HEK293T (cell line): ENCODE measurements around the gene PRDM11.

Experiments
- CTCF ChIA-PET: fragments of 350-600 bp; formaldehyde crosslinking; extraction: SDS; loops from one replicate; lab custom pipeline; 2021; ENCODE audit warnings: antibody characterized with exemption, inconsistent platforms; lab: Yijun Ruan, JAX
- POLR2A ChIA-PET: fragments of 350-600 bp; formaldehyde crosslinking; extraction: SDS; loops from one replicate; lab custom pipeline; 2020; ENCODE audit warnings: antibody characterized with exemption, inconsistent platforms; lab: Yijun Ruan, JAX
- DNase-seq: peaks from one replicate; pipeline ENCODE4 v3.0.0; 2012; ENCODE audit warnings: mixed read lengths; ENCODE audit errors: extremely low spot score
- ARNT ChIP-seq: fragments of 450-650 bp; IDR thresholded peaks from 2 replicates; pipeline ENCODE4 v1.6.1; 2017; ENCODE audit warnings: mild to moderate bottlenecking
- BHLHE40 ChIP-seq: fragments of 450-650 bp; IDR thresholded peaks from 2 replicates; pipeline ENCODE4 v1.6.1; 2016; ENCODE audit warnings: mild to moderate bottlenecking, moderate library complexity, borderline replicate concordance
- CTBP1 ChIP-seq: fragments of 450-650 bp; IDR thresholded peaks from 2 replicates; pipeline ENCODE4 v1.6.1; 2016; ENCODE audit warnings: borderline replicate concordance
- ELF4 ChIP-seq: fragments of 450-650 bp; IDR thresholded peaks from 2 replicates; pipeline ENCODE4 v1.6.1; 2017; ENCODE audit warnings: antibody characterized with exemption
- FOXA1 ChIP-seq: fragments of 450-650 bp; IDR thresholded peaks from 2 replicates; pipeline ENCODE4 v1.6.1; 2016; ENCODE audit warnings: mild to moderate bottlenecking
- FOXK2 ChIP-seq: fragments of 450-650 bp; IDR thresholded peaks from 2 replicates; pipeline ENCODE4 v1.6.1; 2016; ENCODE audit warnings: mild to moderate bottlenecking
- FOXM1 ChIP-seq: fragments of 450-650 bp; IDR thresholded peaks from 2 replicates; pipeline ENCODE4 v1.6.1; 2017; ENCODE audit warnings: mild to moderate bottlenecking, borderline replicate concordance
- HDGF ChIP-seq: fragments of 450-650 bp; IDR thresholded peaks from 2 replicates; pipeline ENCODE4 v1.6.1; 2017; ENCODE audit warnings: antibody characterized with exemption, borderline replicate concordance
- L3MBTL2 ChIP-seq: fragments of 450-650 bp; conservative IDR thresholded peaks from 2 replicates; pipeline ENCODE4 v1.6.1; 2016; ENCODE audit warnings: mild to moderate bottlenecking
- LEF1 ChIP-seq: fragments of 450-650 bp; IDR thresholded peaks from 2 replicates; pipeline ENCODE4 v1.6.1; 2017; ENCODE audit warnings: mild to moderate bottlenecking, borderline replicate concordance
- NFRKB ChIP-seq: fragments of 450-650 bp; IDR thresholded peaks from 2 replicates; pipeline ENCODE4 v1.6.1; 2016; ENCODE audit warnings: mild to moderate bottlenecking, moderate library complexity
- PKNOX1 ChIP-seq: fragments of 450-650 bp; IDR thresholded peaks from 2 replicates; pipeline ENCODE4 v1.6.1; 2016
- SP1 ChIP-seq: fragments of 450-650 bp; IDR thresholded peaks from 2 replicates; pipeline ENCODE4 v1.6.1; 2017
- SUZ12 ChIP-seq: fragments of 450-650 bp; IDR thresholded peaks from 2 replicates; pipeline ENCODE4 v1.6.1; 2016; ENCODE audit warnings: mild to moderate bottlenecking
- TARDBP ChIP-seq: fragments of 450-650 bp; IDR thresholded peaks from 2 replicates; pipeline ENCODE4 v1.6.1; 2016
- ZNF384 ChIP-seq: fragments of 450-650 bp; IDR thresholded peaks from 2 replicates; pipeline ENCODE4 v1.6.1; 2016

Gene PRDM11

GRCh38 chr11:45146072-45147016, at the start of gene PRDM11:
TSS of gene PRDM11 (plus strand) at chr11:45146639. CDS start at chr11:45181767, 35,128 bp downstream.
- TF ChIP-seq ZNF384 (no peak), NFRKB (peak; percentile 34; the same call in 1 of the 2 replicates)
- CTCF ChIA-PET, result no interaction called here
- POLR2A ChIA-PET, result interaction anchor here (0.6 to 1.5 kb wide), 3 partner anchors 14 to 151 kb away, joined by 3 to 5 read pairs (median 4); no protein-coding TSS in a partner anchor
- DNase-seq, result peak; percentile 60

DNA sequence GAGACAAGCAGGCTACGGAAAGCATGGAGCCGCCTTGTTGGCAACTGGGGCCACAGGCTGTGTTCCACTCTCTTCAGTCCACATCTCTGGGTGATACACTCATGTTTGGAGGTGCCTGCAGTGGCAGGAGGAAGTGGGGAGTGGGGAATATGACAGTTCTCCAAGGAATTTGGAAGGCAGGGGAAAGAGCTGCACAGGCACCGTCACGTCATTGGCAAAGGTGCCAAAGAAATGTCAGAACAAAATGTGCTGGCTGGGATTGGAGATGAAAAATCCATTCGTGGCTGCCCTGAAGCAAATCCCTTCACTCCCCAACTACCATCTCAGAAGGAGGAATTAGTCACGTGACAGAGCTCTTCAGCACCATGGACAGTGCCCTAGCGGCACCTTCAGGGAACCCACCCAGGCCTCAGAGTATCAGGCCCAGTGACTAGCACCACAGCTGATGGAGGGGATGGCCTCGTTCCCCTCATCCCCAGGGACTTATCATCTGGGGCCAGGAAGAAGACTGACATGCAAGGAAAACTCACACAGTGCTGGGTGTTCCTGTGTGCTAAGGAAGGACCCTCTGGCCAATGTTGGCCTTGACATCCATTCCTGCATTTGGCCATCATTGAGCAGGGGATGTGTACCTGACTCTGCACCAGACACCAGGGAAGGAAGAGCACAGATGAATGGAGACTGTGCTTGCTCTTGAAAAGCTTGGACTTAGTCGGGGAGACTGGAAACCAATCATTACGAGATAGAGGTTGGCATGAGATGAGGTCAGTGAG, 48.5 kb upstream of the PRDM11 start:
- ChIA-PET POLR2A (no interaction called here), CTCF (interaction anchor here (1.2 to 4.6 kb wide), 2 partner anchors 161 to 171 kb away, joined by 3 to 31 read pairs; no protein-coding TSS in a partner anchor)
- DNase-seq, result peak; percentile 52
- TF ChIP-seq L3MBTL2, result no peak
- TF ChIP-seq PKNOX1, result no peak
- TF ChIP-seq HDGF, result no peak
- TF ChIP-seq TARDBP, result no peak
- TF ChIP-seq FOXK2, result no peak
- TF ChIP-seq ELF4, result no peak
- no peak for TF ChIP-seq BHLHE40
- no peak for TF ChIP-seq ZNF384
- TF ChIP-seq FOXM1, result no peak

- ChIA-PET CTCF (interaction anchor here (0.6 to 4.6 kb wide), 2 partner anchors 97 to 162 kb away, joined by 4 to 31 read pairs; no protein-coding TSS in a partner anchor), POLR2A (no interaction called here)
- no peak for DNase-seq
- TF ChIP-seq SP1 (no peak), FOXA1 (no peak), ELF4 (no peak), BHLHE40 (no peak), L3MBTL2 (no peak), FOXM1 (no peak), PKNOX1 (no peak), HDGF (no peak), NFRKB (no peak), LEF1 (no peak), CTBP1 (no peak)
Observed at GRCh38 chr11:45098929-45099328, 47.5 kb upstream of the PRDM11 start.

GRCh38 chr11:45100339-45100738, 46.1 kb upstream of the PRDM11 start:
- DNase-seq, result no peak
- TF ChIP-seq ZNF384, result no peak
- no peak for TF ChIP-seq SUZ12
- no peak for TF ChIP-seq TARDBP
- no peak for TF ChIP-seq ELF4
- TF ChIP-seq HDGF, result no peak
- TF ChIP-seq SP1, result no peak
- TF ChIP-seq NFRKB, result no peak
- no peak for TF ChIP-seq L3MBTL2
- no peak for TF ChIP-seq FOXM1
- no peak for TF ChIP-seq CTBP1
- no peak for TF ChIP-seq LEF1
- TF ChIP-seq PKNOX1, result no peak
- no peak for TF ChIP-seq ARNT
- TF ChIP-seq FOXA1, result no peak
- no peak for TF ChIP-seq FOXK2
- no peak for TF ChIP-seq BHLHE40
- ChIA-PET POLR2A (no interaction called here), CTCF (interaction anchor here (0.8 to 4.6 kb wide), 2 partner anchors 163 to 173 kb away, joined by 5 to 31 read pairs; no protein-coding TSS in a partner anchor)

- no peak for TF ChIP-seq SUZ12
- no peak for TF ChIP-seq FOXM1
- no peak for TF ChIP-seq LEF1
- TF ChIP-seq FOXA1, result no peak
- no peak for TF ChIP-seq FOXK2
- no peak for TF ChIP-seq ARNT
- TF ChIP-seq TARDBP, result no peak
- no peak for TF ChIP-seq ELF4
- TF ChIP-seq SP1, result no peak
- TF ChIP-seq CTBP1, result no peak
- no peak for TF ChIP-seq ZNF384
- no peak for TF ChIP-seq BHLHE40
- TF ChIP-seq NFRKB, result no peak
- TF ChIP-seq PKNOX1, result no peak
- no peak for TF ChIP-seq HDGF
- TF ChIP-seq L3MBTL2, result no peak
Observed at GRCh38 chr11:45102361-45102809, 44.1 kb upstream of the PRDM11 start.

More at GRCh38 chr11:45102361-45102809, 44.1 kb upstream of the PRDM11 start:
- ChIA-PET CTCF (interaction anchor here (0.6 to 7.5 kb wide), 5 partner anchors 135 to 173 kb away, joined by 3 to 78 read pairs (median 4); no protein-coding TSS in a partner anchor), POLR2A (no interaction called here)
- DNase-seq, result no peak
